Chondrocyte (in vitro differentiated cells): Measurements from ENCODE around the gene GRIP1. TPM values are rescaled to one million over a fixed set of nuclear protein-coding genes. Genes with fewer than 3 reads are reported as not detected.

ENCODE experiments used
- DNase-seq: peaks from one replicate; pipeline ENCODE4 v3.0.0; 2021; ENCODE audit warnings: mixed read lengths, low spot score
- H3K27ac Mint-ChIP-seq: one replicate; pipeline ENCODE4 v1.8.0; 2021; ENCODE audit warnings: mild to moderate bottlenecking, moderate library complexity, mixed read lengths; ENCODE audit not compliant: unreplicated experiment
- H3K27me3 Mint-ChIP-seq: 2 replicates; pipeline ENCODE4 v1.8.0; 2021; ENCODE audit warnings: low read depth, mixed read lengths
- H3K36me3 Mint-ChIP-seq: 2 replicates; pipeline ENCODE4 v1.8.0; 2021; ENCODE audit warnings: low read depth, mixed read lengths
- H3K4me1 Mint-ChIP-seq: 2 replicates; pipeline ENCODE4 v1.8.0; 2021; ENCODE audit warnings: low read depth, mild to moderate bottlenecking, mixed read lengths
- H3K4me3 Mint-ChIP-seq: one replicate; pipeline ENCODE4 v1.8.0; 2021; ENCODE audit warnings: mild to moderate bottlenecking, moderate library complexity, mixed read lengths; ENCODE audit not compliant: unreplicated experiment
- H3K9me3 Mint-ChIP-seq: 2 replicates; pipeline ENCODE4 v1.8.0; 2021; ENCODE audit warnings: low read depth, mixed read lengths
- total RNA-seq: library from RNA; stranded (reverse); gene quantifications from 3 replicates; pipeline ENCODE4 v1.2.1, GENCODE V29; 2021
- TF ChIP-seq, protein P1 (sequence below): fragments of 200-600 bp; sonication (generic); IDR thresholded peaks from 2 replicates; pipeline ENCODE4 v1.5.0; 2021; ENCODE audit warnings: antibody characterized with exemption, mild to moderate bottlenecking, moderate library complexity

GRIP1 gene
- total RNA-seq, 1 donor from 2014 or later: 5.0 TPM

DNA sequence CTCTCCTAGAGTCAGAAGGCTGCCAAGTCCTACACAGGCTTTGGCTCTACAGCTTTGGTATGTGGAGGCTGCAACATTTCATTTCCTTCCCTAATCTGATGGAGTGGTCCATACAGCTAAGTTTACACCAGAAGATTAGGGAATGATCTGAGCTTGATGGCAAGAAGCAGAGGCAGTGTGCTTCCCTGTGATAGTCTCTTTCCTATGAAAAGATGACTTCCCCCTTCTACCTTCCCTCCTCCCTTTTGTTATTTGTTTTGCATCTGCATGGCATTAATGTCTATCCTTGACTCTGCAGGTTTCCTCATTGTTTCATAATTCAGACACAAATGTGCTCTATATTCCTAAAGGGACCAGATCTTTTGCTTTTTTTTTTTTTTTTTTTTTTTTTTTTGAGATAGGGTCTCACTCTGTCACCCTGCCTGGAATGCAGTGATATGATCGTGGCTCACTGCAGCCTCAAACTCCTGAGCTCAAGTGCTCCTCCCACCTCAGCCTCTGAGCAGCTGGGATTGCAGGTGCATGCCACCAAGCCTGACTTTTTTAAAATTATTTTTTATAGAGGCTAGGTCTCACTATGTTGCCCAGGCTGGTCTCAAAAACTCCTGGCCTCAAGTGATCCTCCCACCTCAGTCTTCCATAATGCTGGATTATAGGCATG is 76.3 kb downstream of the GRIP1 start:
- DNase-seq: no peak
- Mint-ChIP-seq H3K4me3 (no peak overlapping the region), H3K27ac (no peak overlapping the region), H3K27me3 (no peaks in the 10 kb centered on the region), H3K36me3 (no peaks in the 10 kb centered on the region), H3K9me3 (no peaks in the 10 kb centered on the region), H3K4me1 (no peaks in the 10 kb centered on the region)
- TF ChIP-seq, protein P1, sequence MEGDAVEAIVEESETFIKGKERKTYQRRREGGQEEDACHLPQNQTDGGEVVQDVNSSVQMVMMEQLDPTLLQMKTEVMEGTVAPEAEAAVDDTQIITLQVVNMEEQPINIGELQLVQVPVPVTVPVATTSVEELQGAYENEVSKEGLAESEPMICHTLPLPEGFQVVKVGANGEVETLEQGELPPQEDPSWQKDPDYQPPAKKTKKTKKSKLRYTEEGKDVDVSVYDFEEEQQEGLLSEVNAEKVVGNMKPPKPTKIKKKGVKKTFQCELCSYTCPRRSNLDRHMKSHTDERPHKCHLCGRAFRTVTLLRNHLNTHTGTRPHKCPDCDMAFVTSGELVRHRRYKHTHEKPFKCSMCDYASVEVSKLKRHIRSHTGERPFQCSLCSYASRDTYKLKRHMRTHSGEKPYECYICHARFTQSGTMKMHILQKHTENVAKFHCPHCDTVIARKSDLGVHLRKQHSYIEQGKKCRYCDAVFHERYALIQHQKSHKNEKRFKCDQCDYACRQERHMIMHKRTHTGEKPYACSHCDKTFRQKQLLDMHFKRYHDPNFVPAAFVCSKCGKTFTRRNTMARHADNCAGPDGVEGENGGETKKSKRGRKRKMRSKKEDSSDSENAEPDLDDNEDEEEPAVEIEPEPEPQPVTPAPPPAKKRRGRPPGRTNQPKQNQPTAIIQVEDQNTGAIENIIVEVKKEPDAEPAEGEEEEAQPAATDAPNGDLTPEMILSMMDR: no peak

DNA sequence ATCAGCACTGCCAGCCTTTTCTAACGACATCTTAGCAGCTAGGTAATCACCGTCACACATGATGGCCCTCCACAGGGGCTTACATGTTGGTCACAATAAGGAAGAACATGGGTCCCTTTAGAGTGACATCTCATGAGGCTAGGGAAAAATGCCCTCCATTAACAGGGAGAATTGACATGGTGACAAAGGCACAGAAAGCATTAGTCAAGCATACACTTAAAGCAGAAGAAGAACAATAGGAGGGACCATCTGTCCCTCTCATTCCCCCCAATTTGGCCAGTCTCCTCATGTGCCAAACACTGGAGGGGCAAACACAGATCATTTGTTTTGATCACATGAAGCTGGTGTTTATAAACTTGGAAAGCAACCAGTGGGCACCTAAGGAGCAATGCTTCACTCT is 78.0 kb downstream of the GRIP1 start:
- H3K4me1 Mint-ChIP-seq: peaks cover 6% of the 10 kb centered on the region
- H3K36me3 Mint-ChIP-seq: no peaks in the 10 kb centered on the region
- TF ChIP-seq, protein P1: no peak
- H3K27ac Mint-ChIP-seq: no peak overlapping the region
- H3K9me3 Mint-ChIP-seq: no peaks in the 10 kb centered on the region
- no peak for DNase-seq
- no peaks in the 10 kb centered on the region for H3K27me3 Mint-ChIP-seq
- no peak overlapping the region for H3K4me3 Mint-ChIP-seq

DNA sequence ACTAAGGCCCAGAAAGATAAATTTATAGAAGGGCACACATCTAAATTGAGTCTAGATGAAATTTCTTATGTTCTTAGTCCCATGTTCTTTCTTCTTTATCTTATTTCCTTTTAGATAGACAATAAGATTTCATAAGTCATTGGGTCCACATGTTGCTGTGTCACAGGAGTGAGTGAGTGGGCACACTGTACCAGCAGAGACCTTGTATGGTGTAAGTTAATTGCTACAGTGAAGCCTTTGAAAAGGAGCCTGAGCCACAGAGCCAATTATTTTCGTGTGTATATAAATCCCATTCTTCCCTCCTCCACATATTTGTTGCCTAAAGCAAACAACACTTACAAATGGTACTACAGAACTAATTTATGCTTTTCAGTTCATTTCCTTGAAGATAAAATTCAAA is 79.1 kb downstream of the GRIP1 start:
- Mint-ChIP-seq H3K4me3 (no peak overlapping the region), H3K27me3 (no peaks in the 10 kb centered on the region), H3K36me3 (no peaks in the 10 kb centered on the region), H3K4me1 (peaks cover 11% of the 10 kb centered on the region), H3K9me3 (no peaks in the 10 kb centered on the region), H3K27ac (no peak overlapping the region)
- no peak for DNase-seq
- TF ChIP-seq, protein P1: no peak

DNA sequence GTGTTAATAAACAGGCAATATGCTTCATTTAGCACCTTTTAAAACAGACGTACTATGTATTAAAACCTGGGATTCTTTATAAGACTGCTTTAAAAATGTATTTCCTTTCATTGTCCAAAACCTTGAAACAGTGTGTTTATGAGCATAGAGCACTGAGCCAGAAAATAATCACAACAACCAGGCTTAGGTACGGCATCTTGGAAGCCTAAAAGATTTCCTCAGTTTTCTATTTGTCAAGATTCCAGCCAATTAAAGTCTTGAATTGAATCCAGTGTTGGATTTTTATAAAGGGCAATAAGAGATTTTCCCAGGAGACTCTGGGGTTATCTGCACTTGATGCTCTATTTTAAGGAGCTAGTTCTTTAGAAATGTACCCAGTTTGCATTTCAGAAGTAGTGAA is 80.3 kb downstream of the GRIP1 start:
- H3K4me1 Mint-ChIP-seq: peaks cover 11% of the 10 kb centered on the region
- no peaks in the 10 kb centered on the region for H3K36me3 Mint-ChIP-seq
- TF ChIP-seq, protein P1: no peak
- no peak overlapping the region for H3K4me3 Mint-ChIP-seq
- H3K27ac Mint-ChIP-seq: no peak overlapping the region
- H3K9me3 Mint-ChIP-seq: no peaks in the 10 kb centered on the region
- no peak for DNase-seq
- no peaks in the 10 kb centered on the region for H3K27me3 Mint-ChIP-seq

DNA sequence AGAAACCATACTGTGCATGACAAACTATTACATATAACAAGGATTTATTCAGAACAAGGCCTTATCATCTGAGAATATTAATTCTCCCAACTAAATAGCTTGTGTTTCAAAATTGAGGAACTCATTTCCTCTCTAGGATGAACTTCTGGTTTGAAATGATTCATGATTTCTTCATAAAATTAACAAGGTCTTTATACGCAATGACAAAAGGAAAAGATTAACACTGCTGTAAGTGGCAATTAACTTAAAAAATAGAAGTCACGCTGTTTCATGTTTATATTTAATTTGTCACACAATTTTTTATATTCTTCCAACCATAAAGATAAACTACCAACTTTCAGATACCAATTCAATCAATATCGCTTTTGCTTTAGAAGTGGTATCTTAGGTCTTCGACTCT is 80.8 kb downstream of the GRIP1 start:
- no peak for DNase-seq
- H3K4me3 Mint-ChIP-seq: no peak overlapping the region
- H3K36me3 Mint-ChIP-seq: no peaks in the 10 kb centered on the region
- H3K4me1 Mint-ChIP-seq: peaks cover 11% of the 10 kb centered on the region
- TF ChIP-seq, protein P1: no peak
- H3K9me3 Mint-ChIP-seq: no peaks in the 10 kb centered on the region
- no peak overlapping the region for H3K27ac Mint-ChIP-seq
- H3K27me3 Mint-ChIP-seq: no peaks in the 10 kb centered on the region
